HG03064 (cell line): ENCODE results near the gene GRAPL.
A peak's percentile ranks its signal among the peaks of the same experiment; 100 is the strongest.
"Not testable (repeated sequence)": the region's sequence is repeated elsewhere in the genome, so short reads cannot be mapped to it uniquely, and the experiment has no call there.

ENCODE experiments used
- ATAC-seq: cut with Tn5 transposase; IDR thresholded peaks from one replicate; pipeline ENCODE4 v1.9.1; 2021; ENCODE audit warnings: low read depth; ENCODE audit not compliant: unreplicated experiment

GRAPL gene

DNA sequence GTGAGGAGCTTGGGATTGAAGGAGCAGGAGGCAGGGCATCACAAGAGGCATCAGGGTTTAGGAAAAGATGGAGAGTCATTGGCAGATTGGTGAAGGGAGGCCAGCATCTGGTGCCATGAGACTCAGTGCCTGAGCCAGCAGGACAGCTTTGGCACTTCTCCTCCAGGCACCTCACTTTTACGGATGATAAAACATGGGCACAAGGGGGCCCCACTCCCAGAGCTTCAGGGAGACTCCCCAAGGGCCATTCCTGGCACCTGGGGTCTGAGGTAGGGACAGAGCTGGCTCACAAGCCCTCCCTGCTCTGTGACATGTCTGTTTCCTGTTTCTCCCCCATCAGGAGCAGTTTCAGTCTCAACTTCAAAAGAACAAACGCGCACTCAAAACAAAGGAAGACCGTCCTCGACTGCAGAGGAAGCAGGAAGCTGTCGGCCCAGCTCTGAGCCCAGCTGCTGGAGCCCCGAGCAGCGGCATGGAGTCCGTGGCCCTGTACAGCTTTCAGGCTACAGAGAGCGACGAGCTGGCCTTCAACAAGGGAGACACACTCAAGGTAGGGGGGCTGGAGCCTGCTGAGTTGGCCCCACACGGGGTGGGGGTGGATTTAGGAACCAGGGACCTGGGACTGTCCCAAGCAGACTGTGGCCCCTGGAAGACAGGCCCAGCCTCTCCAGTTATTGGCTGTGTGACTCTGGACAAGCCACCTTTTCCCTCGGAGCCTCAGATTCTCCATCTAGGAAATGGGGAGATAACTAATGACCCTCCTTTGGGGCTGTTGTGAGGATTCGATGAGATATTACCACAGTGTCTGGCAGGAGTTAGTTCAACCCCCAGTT lies at the start of gene GRAPL:
GRAPL (plus strand) TSS at position 442 of the 833 bp plus-strand sequence; CDS start at position 473, 31 bp downstream.
- not testable (repeated sequence) for ATAC-seq

DNA sequence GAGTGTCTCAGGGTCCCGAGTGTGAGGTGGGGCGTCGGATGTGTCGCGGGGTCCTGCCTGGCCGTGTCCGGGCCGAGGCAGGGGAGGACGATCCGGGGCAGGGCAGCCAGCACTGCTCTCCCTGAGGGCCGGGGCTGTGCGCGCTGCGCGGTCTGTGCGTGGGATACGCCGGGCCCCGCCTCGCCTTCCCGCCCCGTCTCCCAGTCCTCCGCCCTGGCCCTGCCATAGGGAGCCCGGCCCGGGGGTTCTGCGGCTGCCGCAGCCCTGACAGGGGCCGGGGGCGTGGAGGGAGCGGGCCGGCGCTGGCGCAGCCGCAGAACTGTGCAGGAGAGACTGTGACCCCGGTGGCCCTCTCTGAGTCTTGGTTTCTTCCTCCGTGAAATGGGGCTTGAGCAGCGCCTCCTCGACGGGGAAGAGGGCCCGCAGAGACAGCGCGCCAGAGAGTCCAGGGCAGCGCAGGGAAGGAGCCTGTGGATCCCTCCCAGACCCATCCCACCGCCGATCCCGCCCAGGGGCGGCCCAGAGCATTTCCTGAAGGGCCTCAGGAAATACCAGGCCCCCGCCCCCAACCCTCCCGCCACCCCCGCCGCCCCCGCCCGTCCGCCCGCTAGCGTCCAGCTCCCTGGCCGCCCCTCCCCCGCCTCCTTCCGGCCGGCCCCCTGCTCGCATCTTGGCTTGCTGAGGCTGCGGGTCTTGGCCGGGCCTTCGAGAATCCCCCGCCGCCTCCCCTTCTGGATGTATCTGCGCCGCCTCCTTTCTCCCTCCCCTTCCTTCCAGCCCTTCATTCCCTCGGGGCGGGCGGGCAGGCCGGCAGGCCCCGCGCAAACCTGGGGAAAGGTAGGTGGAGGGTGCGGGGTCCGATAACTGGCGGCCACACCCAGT lies 38.3 kb upstream of the GRAPL start:
- ATAC-seq, result not testable (repeated sequence)

DNA sequence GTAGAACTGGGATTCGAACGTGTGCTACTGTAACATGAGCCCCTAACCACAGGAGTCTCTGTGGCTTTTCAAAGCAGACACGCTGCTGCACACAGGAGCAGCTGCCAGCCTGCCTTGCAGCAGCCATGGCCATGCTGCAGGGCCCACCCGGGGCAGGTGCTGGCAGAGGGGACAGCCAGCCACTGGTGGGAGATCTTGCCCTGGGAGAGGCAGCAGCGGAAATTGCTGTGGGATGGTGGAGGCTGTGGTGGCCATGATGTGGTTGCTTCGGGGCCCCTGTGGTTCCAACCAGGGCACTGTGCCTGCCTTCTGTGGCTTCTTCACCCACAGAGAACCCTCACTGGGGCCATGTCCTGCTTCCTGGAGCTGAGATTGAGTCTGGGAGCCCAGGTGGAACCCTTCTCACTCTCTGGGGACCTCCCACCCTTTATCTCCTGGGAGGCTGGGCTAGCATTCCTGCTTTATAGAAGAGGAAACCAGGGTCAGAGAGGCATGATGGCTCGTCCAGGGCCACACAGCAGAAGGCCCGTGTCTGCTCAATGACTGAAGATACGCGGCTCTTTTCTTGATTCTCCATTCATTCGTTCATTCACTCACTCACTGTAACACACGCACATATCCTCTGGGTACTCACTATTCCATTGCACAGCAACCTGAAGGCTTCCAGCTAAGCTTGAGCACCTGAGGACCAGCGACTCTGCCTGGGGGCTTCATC lies 37.2 kb upstream of the GRAPL start:
- ATAC-seq, result not testable (repeated sequence)

GRCh38 chr17:19092737-19093683 lies 34.4 kb upstream of the GRAPL start:
- not testable (repeated sequence) for ATAC-seq

DNA sequence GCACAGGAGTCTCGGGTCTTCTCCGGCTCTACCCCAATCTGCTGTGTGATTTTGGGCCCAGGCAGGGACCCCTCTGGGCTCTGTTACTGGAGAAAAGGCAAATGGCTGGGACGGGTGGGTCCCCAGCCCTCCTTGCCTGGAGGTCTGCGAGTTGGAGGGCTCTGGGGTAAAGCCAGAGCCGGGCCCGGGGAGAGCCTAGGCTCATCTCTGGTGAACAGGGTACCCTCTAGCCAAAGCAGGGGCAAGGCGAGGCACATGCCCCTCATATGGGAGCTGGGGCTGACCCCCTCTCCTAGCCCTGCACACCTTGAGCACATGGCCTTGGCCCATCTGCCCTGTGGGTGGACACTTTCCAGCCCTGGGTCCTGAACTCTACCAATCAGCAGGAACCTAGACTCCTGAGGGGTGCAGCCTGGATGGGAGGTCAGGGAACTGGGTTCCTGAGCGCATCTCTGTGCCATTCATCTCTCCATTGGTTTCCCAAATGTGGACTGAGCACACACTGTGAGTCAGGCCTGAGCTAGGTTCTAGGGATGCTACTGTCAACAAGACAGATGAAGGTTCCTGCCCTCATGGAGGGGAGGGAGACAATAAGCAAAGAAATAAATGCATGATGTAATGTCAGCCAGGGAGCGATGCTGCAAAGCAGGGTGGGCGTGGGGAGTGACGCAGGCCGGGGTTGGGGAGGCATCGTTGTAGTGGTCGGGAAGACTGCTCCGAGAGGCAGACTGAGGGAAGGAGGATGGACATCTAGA lies 33.5 kb upstream of the GRAPL start:
- not testable (repeated sequence) for ATAC-seq

- ATAC-seq, result not testable (repeated sequence)
Measured at GRCh38 chr17:19108517-19108916, 18.9 kb upstream of the GRAPL start.

- ATAC-seq, result peak; percentile 19
Measured at GRCh38 chr17:19110189-19111097, 16.9 kb upstream of the GRAPL start.

GRCh38 chr17:19111111-19111711 lies 16.2 kb upstream of the GRAPL start:
- ATAC-seq, result peak; percentile 56

GRCh38 chr17:19111801-19112458 lies 15.5 kb upstream of the GRAPL start:
- ATAC-seq, result peak; percentile 21

DNA sequence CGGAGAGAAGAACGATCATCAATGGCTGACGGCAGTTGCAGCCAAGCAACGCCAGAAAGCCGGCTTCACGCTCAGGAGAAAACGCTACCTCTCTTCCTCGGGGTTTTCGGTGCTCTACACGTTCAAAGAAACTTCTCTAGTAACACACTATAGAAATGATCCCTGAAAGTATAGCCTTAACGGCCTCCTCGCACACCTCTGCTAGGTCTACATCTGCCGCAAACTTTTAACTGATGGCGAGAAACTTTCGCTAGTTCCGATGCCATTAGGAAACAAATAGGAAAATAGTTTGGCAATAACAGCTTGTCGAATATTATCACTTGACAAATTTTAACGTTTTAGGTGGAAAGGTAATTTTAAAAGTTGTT lies 14.9 kb upstream of the GRAPL start:
- not testable (repeated sequence) for ATAC-seq

GRCh38 chr17:19118695-19119094 lies 8.7 kb upstream of the GRAPL start:
- ATAC-seq, result not testable (repeated sequence)

GRCh38 chr17:19125289-19125688 lies 2.1 kb upstream of the GRAPL start:
- ATAC-seq, result not testable (repeated sequence)

- not testable (repeated sequence) for ATAC-seq
Measured at GRCh38 chr17:19129500-19129899, 2.1 kb downstream of the GRAPL start.

GRCh38 chr17:19131108-19131507 lies 3.7 kb downstream of the GRAPL start:
- ATAC-seq, result not testable (repeated sequence)

DNA sequence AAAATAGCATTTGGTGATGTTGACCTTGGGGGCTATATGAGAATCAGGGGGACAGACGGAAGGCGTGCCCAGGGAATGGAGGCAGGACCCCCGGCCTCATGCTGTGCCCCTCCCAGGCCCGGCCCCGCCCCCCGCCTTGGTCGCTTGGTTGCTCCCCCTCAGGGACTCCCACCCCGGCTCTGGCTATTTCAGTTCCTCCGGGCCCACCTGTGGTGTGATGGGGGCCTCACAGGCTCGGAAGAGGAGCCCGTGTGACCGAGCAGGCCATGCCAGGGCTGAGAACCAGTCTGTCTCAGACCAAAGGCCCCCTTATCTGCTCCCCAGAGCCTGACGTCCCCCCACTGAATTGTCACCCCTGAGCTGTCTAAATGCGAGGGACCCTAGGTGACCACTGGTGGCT lies 4.4 kb downstream of the GRAPL start:
- not testable (repeated sequence) for ATAC-seq

DNA sequence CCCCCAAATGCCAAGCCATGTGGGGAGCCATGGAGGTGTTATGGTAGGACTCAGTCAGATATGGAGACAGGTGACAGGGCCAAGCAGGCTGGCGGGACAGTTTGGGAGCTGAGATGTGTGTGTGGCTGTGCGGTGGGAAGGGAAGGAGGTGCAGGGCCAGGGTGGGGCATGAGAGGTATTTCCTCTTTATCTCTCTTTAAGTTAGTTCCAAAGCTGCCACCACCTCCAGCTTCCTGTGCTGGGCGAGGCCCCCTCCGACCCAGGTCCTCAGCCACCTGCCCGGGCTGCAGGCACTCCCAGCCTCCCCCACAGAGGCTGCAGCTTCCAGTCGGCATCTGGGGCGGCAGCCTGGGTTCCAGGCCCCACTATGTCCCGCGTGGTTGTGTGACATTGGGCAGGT lies 6.4 kb downstream of the GRAPL start:
- ATAC-seq, result not testable (repeated sequence)

DNA sequence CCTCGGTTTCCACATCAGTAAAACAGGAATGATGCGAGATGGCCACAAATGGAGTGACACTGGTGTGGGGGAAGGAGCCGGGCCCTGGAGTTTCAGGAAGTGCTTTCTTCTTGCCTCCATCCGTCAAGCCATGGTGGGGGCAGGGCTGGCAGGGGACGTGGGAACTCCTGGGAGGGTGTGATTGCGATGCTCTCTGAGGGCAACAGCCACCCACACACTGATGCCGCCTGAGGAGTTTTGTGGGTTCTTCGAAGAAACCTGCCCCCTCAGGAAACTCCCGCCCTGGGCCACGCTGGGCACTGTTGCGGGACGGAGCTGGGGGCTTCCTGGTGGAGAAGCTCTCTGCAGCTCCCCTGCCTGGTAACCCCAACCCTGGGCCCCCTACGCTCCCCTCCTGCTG lies 8.0 kb downstream of the GRAPL start:
- ATAC-seq, result not testable (repeated sequence)
